GM21737 (cell line): Measurements from ENCODE around the gene FAM131C.

Source experiments
- ATAC-seq: cut with Tn5 transposase; IDR thresholded peaks from one replicate; pipeline ENCODE4 v1.9.1; 2021; ENCODE audit warnings: mild to moderate bottlenecking, moderate library complexity; ENCODE audit not compliant: unreplicated experiment

Gene FAM131C

DNA sequence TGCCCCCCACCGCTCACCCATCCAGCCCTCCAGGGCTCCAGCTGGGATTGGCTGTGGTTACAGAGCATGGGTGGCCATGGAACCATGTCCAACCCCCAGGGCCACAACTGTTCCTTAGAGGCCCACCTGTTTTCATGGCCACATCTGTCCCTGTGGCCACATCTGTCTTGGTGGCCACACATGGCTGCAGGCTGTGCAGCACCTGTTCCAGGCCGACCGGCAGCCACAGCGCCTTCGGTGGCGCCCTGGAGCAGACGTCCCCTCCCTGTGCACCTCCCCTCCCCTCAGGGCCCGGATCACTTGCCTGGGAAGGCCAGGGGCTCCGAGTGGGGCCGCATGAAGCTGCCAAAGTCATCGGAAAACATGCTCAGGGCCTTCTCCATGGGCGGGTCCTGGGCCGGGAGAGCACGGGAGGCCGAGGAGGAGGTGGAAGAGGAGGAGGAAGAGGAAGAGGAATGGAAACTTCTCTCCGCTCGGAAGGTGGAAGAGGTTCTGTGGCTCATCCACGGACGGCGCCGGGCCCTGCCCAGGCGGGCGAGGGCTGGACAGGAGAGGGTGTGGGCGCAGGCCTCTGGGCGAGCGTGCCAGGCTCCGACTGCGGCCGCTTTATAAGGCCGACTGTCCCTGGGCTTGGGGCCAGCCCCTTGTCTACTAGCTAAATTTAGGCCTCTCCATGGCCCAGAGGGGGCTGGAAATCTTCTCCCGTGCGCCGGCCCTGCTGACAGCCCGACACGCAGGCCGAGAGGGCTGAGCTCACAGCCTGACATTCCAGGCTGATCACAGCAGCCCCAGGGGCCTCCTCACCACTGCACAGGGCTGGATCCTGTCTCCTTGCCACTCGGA, 55.8 kb downstream of the FAM131C start, which contains the start of gene HSPB7:
Gene HSPB7, minus strand, starts transcription at position 583 of the 843 bp plus-strand sequence. Its CDS starts 80 bp downstream, at position 503.
- no peak for ATAC-seq

DNA sequence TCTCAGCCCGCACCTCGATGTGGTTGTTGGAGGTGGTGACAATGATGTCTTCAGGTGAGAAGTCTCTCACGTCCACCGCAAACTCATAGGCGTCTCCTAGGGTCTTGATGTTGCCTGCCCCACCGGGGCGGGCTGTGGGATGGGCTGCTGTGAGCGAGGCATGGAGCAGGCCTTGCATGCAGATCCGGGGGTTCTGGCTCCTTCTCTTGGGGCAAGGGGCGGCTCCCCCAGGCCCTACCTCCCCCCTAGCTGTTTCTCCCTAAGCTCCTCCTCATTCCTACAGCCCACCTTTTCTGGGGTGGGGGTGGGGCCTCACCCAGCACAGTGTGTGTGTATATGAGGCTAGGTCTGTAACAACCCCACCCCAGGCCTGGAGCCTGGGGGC, 56.4 kb downstream of the FAM131C start:
- no peak for ATAC-seq

DNA sequence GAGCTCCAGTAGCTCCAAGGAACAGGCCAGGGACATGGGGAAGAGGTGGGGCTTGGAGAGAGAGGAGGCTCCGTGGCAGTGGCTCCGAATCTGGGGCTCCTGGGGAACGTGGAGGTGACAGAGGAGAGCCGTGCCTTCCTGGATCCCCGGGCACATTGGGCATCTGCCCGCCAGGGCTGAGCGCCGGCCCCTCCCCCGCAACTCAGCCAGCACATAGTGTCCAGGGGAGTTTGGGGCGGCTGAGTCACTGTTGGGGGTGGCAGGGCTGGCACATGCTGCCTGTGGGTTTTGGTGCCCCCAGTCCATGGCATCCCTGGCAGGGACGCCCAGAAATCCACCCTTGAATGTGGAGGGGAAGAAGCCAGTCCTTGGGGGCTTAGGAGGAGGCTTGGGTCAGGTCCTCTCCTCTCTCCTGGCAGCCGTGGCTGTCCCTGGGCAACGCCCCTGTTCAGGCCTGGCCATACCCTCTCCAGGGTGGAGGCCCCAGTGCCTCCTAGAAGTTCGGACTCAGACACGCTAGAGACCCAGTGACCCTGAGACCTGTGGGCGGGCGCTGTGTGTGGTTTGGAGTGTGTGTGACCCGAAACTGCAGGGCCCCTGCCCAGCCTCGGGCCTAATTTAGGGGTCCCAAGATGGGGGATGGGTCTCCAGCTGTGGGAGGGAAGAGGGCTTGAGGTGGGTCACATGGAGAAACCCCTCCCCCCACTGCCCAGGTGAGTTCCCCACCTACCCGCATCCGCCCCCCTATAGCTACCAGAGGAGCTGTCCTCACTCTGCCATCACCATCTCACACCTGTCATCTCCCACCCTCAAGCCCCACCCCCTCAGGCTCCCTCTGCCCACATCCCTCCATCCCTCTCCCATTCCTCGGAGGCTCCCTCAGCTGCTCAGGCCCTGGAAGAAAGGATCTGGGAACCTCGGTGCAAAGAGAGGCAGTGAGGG, 57.2 kb downstream of the FAM131C start:
- no peak for ATAC-seq

DNA sequence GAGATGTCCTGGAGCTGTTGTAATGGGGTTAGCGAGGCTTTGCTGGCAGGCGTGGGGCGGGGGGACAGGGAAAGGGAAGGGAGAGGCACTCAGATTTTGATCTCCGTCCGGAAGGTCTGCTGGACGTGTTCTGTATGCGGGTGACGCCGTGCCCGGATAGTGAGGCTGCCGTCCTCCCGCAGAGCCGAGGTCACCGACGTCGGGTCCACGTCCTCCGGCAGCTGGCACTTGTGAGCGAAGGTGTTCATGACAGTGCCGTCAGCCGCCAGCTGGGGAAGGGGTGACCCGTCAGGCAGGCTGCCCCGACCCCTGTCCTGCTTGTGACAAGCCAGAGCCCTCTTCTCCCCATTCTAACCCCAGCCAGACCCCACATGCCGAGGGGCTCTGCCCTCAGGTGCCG, 58.0 kb downstream of the FAM131C start:
- ATAC-seq = no peak

DNA sequence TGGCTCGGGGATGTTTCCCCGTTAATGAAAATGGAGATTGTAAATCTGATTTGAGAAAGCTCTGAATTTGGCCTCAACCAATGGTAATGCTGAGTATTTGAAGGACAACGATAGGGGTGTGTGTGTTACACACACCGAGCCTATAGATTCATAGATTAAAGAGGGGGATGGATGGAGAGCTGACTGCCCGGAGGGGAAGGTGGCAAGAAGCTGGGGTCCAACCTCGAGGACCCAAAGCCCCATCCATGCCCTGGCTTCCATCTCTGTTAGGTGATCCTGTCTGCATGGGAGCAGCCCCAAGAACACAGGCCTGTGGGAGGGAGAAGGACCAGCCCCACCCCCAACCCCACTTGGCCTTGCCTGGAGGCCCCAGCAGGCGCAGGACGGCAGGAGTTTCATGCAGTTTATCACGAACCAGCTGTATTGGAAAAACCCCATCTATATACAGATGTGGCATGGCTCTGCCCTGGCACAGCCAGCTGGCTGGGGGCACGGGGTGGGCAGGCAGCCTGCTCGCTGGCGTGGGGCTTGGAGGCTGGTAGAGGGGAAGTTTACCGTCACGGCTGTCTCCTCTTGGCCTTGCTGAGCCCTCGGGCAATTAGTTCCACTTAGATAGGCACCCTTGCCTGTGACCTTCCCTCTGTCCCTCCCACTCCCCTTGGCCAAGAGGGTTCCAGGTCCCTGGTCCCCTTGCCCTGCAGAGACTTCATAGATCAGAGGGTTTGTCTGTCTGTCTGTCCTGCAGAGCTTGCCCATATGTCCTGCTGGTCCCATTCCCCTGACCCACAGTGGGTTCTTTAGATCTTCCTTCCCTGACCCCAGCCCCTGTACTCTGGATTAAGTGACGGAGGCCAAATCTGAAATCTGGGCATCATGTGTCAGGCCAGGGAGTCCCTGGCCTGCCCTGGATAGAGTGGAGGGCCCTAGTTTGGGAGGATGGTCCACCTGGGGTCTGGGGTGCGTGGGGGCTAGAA, 58.7 kb downstream of the FAM131C start:
- ATAC-seq = no peak

DNA sequence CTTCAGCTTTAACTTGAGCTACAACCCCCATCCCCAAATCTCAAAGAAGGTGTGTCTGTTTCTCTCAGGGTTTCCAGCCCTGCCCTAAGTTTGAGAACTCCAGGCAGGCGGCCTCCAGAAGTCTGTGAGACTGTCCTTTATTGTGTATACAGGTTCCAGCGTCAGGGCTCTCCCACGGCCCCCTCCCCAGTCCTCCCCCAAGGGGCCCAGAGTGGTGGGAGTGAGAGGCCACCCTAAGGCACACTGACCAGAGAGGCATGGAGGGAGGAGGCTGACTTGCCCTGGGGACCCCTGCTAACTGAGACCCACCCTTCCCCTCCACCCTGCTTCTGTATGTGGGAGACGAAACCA, 59.6 kb downstream of the FAM131C start:
- no peak for ATAC-seq

DNA sequence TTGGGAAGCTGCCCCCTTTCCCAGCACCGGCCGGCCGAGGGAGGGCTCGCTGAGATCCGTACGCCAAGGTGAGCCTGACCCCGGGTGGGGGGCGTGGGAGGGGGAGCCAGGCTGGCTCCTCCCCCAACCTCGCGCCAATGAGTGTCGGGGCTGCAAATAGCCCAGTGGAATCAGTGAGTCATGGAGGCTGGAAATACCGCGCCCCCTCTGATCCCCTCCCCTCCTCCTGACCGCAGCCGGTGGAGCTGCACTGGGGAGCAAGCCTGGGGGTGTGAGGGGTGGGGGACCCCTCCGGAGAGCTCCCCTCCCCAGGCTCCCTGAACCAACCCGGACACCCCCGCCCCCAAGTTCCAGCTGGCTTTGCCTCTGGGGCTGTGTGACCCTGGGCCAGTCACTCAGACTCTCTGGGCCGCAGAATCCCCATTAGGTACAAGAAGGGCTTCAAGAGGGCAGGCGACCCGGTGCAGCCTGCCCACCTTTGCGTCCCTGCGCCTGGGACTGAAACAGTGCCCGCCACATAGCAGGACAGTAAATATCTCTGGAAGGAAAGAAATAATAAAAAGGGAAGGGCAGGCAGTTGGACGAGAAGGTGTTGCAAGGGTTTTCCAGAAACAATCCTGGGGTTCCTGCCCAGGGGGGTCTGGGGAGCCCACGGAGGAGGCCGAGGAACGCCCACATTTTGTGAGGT, 60.1 kb downstream of the FAM131C start:
- ATAC-seq = no peak

DNA sequence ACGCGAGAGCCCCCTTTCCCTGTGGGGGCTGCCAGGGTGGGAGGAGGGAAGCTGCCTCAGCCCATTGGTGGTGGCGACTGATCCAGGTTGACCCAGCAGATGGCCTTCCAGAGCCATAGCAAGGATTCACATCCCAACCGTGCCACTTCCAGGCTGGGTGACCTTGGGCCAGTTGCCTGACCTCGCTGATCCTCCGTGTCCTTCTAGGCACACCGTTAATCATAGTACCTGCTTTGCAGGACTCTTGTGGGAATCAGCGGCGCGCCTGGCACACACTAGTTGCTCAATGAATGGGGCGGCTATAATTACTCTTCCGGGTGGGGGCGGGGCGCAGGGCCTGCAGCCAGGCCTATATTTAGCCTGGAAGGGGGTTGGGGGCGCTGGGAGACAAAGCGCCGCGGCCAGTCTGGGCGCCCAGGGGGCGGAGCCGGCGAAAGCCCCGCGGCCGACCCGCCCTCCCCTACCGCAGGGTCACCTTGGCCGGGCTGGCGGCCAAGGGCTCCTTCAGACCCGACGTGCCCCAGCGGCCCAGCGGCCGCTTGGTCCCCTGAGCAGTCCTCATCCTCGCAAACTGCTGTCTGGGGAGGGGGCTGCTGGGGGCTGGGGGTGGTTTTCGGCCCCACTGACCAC, 60.7 kb downstream of the FAM131C start:
- ATAC-seq = no peak

DNA sequence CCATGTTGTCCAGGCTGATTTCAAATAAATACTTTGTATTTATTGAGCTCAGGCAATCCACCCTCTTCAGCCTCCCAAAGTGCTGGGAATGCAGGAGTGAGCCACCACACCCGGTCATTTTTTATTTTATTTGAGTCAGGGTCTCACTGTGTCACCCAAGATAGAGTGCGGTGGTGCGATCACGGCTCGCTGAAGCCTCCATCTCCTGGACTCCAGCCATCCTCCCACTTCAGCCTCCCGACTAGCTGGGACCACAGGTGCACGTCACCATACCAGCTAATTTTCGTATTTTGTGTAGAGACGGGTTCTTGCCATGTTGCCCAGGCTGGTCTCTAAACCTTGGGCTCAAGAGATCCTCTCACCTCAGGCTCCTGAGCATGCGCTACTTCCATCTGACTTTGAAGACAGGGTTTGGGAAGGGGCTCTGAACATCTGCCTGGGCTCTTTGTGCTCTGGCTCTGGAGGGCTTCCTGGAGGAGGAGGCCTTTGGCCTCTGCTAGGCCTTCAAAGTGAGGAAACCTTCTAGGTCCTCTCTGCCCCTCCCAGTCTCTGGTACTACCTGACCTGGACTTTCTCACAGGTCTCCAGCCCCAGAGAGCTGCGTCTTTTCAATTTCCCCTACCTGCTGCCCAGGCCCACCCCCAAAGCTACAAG, 61.4 kb downstream of the FAM131C start:
- ATAC-seq = no peak

DNA sequence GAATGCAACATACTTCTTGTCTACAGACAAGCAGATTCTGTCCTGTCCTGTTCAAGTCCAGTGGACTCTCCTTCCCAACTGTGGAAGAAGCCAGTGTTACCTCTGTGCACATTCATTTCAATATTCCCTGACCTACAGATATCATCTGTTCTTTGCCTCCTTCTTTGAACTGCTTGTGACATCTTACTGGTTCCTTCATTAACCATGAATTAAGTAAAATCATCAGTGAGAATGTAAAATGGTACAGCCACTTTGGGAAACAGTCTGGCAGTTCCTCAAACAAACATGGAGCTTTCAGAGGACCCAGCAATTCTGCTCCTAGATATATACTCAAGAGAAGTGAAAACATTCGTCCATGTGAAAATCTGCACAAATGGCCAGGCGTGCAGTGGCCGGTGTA, 62.6 kb downstream of the FAM131C start:
- ATAC-seq = no peak

DNA sequence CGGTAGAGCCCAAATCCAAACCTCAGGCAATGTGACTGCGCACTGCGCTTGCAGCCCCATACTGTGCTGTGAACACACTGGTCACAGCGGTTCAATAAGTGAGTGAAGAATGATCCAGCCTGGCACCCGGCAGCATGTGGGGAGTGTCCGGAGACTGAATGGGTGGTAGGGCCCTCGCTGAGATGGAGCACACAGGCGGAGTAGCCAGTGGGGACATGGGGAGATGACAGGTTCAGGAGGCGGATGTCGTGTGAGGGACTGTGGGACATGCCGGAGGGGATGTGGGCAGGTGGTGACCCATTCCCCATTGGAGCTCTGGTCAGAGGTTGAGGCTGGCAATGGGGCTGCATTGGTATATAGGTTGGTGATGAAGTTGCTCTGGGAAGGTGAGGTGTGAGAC, 63.8 kb downstream of the FAM131C start:
- ATAC-seq = no peak

DNA sequence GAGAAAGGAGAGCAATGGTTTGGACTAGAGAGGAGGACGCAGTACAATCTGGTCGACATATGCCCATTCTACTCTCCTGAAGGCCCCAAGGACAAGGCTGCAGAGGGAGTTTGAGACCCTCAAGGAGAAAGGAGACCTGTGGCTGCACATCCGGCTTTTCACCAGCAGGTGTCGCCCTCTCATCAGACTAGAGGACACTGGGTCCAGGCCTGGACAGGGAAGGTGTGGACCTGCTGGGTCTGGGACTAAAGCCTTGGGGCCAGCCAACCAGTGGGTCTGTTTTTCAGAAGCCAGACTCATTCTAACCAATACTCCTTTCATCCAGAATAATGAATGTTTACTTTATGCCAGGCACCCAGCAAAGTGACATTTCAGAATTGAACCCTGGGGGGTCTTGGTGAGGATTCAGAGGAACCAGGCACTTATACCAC, 64.4 kb downstream of the FAM131C start:
- no peak for ATAC-seq
